Left lung (tissue), 10 donors: Measurements from ENCODE around the gene MED17. TPM values are rescaled to one million over a fixed set of nuclear protein-coding genes. Genes with fewer than 3 reads are reported as not detected.

Source experiments
- ATAC-seq: fragments of 200-7000 bp; cut with Tn5 transposase; one replicate; pipeline ENCODE4 v1.9.1; 2020; ENCODE audit warnings: moderate library complexity
- DNase-seq, 4 donors: peaks; one replicate each; pipeline ENCODE4 v3.0.0-alpha.2; 2013 to 2020
- H3K27ac ChIP-seq, 2 donors: fragments of 200-600 bp; sonication (generic) in 1 of 2; one replicate each; pipeline versions ENCODE4 v1.5.0 to v1.8.0; 2020 to 2021
- H3K27me3 ChIP-seq, 2 donors: fragments of 200-600 bp; sonication (generic) in 1 of 2; one replicate each; pipeline versions ENCODE4 v1.5.0 to v1.8.0; 2020 to 2021
- H3K36me3 ChIP-seq, 2 donors: fragments of 200-600 bp; sonication (generic) in 1 of 2; one replicate each; pipeline versions ENCODE4 v1.5.0 to v1.8.0; 2020 to 2021
- H3K4me1 ChIP-seq, 2 donors: fragments of 200-600 bp; one replicate each; pipeline ENCODE4 v1.8.0; 2021
- H3K4me3 ChIP-seq, 2 donors: fragments of 200-600 bp; sonication (generic) in 1 of 2; one replicate each; pipeline versions ENCODE4 v1.5.0 to v1.8.0; 2020 to 2021; ENCODE audit warnings: mild to moderate bottlenecking in 1 of 2
- H3K9me3 ChIP-seq, 2 donors: fragments of 200-600 bp; sonication (generic) in 1 of 2; one replicate each; pipeline versions ENCODE4 v1.5.0 to v1.8.0; 2020 to 2021
- intact Hi-C, 2 donors: fragments of 100-400 bp; cut with DNase I; formaldehyde crosslinking; loops; one replicate each; pipeline versions ENCODE4 v1.11.2 to v1.14.2; 2022
- polyA plus RNA-seq, 6 donors: library from polyadenylated mRNA; unstranded; fragments of 120-200 nt; gene quantifications; one replicate each; pipeline ENCODE4 v1.2.1, GENCODE V29; 2013; ENCODE audit not compliant: insufficient read length in 6 of 6
- total RNA-seq, 2 donors: library from RNA; stranded (reverse); fragmentation: NEBNext Ultra II Directional; extraction: Animal tissue kit (Norgen Biotek cat#: 25700); gene quantifications; one replicate each; pipeline ENCODE4 v1.2.1, GENCODE V29; 2021
- TF ChIP-seq, protein P1 (sequence below), 2 donors: fragments of 200-600 bp; sonication (generic) in 1 of 2; IDR thresholded peaks; one replicate each; pipeline versions ENCODE4 v1.5.0 to v1.8.0; 2021; ENCODE audit warnings: antibody characterized with exemption in 2 of 2
- donor health status: DM: no; HTN: yes; CAD: no.
- donor health status: DM: no; HTN: no; CAD: no.

MED17 gene
- total and polyA plus RNA-seq, 8 donors, result 26.3 to 46.0 (median 43.5) TPM

DNA sequence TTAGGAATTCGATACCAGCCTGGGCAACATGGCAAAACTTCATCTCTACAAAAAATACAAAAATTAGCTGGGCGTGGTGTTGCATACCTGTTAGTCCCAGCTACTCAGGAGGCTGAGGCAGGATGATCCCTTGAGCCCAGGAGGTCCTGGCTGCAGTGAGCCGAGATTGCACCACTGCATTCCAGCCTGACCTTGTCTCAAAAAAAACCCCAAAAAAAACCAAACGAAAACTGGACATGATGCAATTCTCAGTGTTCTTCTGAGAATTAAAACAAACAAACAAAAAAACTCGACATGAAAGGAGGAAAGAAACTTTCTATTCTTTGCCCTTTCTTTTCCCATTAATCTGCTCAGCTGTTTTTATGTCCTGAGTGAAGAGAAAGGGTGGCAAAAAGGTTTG, 7.4 kb downstream of the MED17 start:
- Histone ChIP-seq H3K36me3 (peaks cover 0 to 89% of the 10 kb centered on the region in 2 donors), H3K4me1 (peaks cover 9 to 19% of the 10 kb centered on the region in 2 donors), H3K9me3 (no peaks in the 10 kb centered on the region), H3K4me3 (no peak overlapping the region), H3K27me3 (no peaks in the 10 kb centered on the region), H3K27ac (no peak overlapping the region)
- intact Hi-C loops, result loop anchor here in 1 of 2 donors (10.0 kb wide), 1 partner anchor 57 kb away; no protein-coding TSS in a partner anchor
- DNase-seq (no peak), ATAC-seq (no peak)
- TF ChIP-seq, protein P1, sequence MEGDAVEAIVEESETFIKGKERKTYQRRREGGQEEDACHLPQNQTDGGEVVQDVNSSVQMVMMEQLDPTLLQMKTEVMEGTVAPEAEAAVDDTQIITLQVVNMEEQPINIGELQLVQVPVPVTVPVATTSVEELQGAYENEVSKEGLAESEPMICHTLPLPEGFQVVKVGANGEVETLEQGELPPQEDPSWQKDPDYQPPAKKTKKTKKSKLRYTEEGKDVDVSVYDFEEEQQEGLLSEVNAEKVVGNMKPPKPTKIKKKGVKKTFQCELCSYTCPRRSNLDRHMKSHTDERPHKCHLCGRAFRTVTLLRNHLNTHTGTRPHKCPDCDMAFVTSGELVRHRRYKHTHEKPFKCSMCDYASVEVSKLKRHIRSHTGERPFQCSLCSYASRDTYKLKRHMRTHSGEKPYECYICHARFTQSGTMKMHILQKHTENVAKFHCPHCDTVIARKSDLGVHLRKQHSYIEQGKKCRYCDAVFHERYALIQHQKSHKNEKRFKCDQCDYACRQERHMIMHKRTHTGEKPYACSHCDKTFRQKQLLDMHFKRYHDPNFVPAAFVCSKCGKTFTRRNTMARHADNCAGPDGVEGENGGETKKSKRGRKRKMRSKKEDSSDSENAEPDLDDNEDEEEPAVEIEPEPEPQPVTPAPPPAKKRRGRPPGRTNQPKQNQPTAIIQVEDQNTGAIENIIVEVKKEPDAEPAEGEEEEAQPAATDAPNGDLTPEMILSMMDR (IDR thresholded peaks at IDR 0.05), result no peak

- no peaks in the 10 kb centered on the region for H3K27me3 ChIP-seq
- ATAC-seq, result no peak
- no peak overlapping the region for H3K27ac ChIP-seq
- H3K4me3 ChIP-seq, result no peak overlapping the region
- intact Hi-C loops, result loop anchor here in 1 of 2 donors (10.0 kb wide), 1 partner anchor 62 kb away; no protein-coding TSS in a partner anchor
- DNase-seq, result no peak
- TF ChIP-seq, protein P1 (IDR thresholded peaks at IDR 0.05), result no peak
- no peaks in the 10 kb centered on the region for H3K9me3 ChIP-seq
- H3K4me1 ChIP-seq, result no peaks in the 10 kb centered on the region
- peaks cover 0 to 99% of the 10 kb centered on the region in 2 donors for H3K36me3 ChIP-seq
Observed at GRCh38 chr11:93796441-93797231, 12.6 kb downstream of the MED17 start.

GRCh38 chr11:93801366-93801765, 17.3 kb downstream of the MED17 start:
- ATAC-seq, result no peak
- H3K36me3 ChIP-seq, result peaks cover 0 to 99% of the 10 kb centered on the region in 2 donors
- TF ChIP-seq, protein P1 (IDR thresholded peaks at IDR 0.05), result no peak
- H3K4me3 ChIP-seq, result no peak overlapping the region
- H3K27ac ChIP-seq, result no peak overlapping the region
- DNase-seq, result no peak
- no peaks in the 10 kb centered on the region for H3K4me1 ChIP-seq
- H3K27me3 ChIP-seq, result no peaks in the 10 kb centered on the region
- H3K9me3 ChIP-seq, result no peaks in the 10 kb centered on the region
- intact Hi-C loops, result no loop called here

DNA sequence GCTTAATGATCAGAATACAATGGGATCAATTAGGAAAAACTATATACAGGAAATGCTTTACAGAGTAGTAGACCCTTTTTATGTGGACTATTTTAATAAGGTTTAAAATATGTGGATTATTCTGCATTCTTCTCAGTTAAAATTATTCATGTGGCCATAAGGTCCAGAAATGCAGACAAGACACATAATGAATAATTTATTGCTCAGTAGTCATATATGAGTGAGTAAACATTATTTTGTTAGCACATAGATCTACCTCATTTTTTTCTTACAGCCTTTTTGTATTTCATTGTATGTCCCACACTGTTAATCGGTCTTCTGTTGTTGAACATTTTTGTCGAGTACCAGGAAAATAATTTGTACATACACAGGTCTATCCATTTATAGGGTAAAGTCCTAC, 20.8 kb downstream of the MED17 start:
- peaks cover 0 to 99% of the 10 kb centered on the region in 2 donors for H3K36me3 ChIP-seq
- intact Hi-C loops, result no loop called here
- no peaks in the 10 kb centered on the region for H3K4me1 ChIP-seq
- TF ChIP-seq, protein P1 (IDR thresholded peaks at IDR 0.05), result no peak
- no peak overlapping the region for H3K4me3 ChIP-seq
- ATAC-seq (no peak), DNase-seq (no peak)
- no peaks in the 10 kb centered on the region for H3K27me3 ChIP-seq
- no peak overlapping the region for H3K27ac ChIP-seq
- H3K9me3 ChIP-seq, result no peaks in the 10 kb centered on the region

DNA sequence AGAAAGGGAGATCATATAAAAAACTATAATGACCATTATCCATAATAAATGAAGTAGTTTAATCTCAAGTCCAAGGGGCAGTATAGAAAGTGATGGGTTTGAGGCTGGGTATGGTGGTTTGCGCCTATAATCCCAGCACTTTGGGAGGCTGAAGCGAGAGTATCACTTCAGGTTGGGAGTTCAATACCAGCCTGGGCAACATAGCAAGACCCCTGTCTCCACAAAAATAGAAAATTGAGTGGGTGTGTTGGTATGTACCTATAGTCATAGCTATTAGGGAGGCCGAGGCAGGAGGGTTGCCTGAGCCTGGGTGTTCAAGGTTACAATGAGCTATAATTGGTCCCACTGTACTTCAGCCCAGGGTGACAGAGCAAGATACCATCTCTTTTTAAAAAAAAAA, 23.9 kb downstream of the MED17 start:
- peaks cover 0 to 100% of the 10 kb centered on the region in 2 donors for H3K36me3 ChIP-seq
- no peak for DNase-seq
- TF ChIP-seq, protein P1 (IDR thresholded peaks at IDR 0.05), result no peak
- H3K4me1 ChIP-seq, result no peaks in the 10 kb centered on the region
- no peaks in the 10 kb centered on the region for H3K27me3 ChIP-seq
- no peak overlapping the region for H3K27ac ChIP-seq
- H3K4me3 ChIP-seq, result no peak overlapping the region
- H3K9me3 ChIP-seq, result no peaks in the 10 kb centered on the region
- intact Hi-C loops, result no loop called here
- ATAC-seq, result no peak
